Astrocyte (in vitro differentiated cells and primary cell): ENCODE data around the gene ZNF770.

Experiments used
- EZH2 ChIP-seq: IDR thresholded peaks from 2 replicates; pipeline ENCODE4 v1.6.1; 2012; ENCODE audit warnings: mild to moderate bottlenecking, low read length, inconsistent platforms; ENCODE audit not compliant: insufficient read depth
- TF ChIP-seq, protein P1 (sequence below): IDR thresholded peaks from 2 replicates; pipeline ENCODE4 v1.5.1; 2011; ENCODE audit warnings: low read depth, mild to moderate bottlenecking, inconsistent platforms, low read length, moderate library complexity; ENCODE audit not compliant: insufficient read depth

DNA sequence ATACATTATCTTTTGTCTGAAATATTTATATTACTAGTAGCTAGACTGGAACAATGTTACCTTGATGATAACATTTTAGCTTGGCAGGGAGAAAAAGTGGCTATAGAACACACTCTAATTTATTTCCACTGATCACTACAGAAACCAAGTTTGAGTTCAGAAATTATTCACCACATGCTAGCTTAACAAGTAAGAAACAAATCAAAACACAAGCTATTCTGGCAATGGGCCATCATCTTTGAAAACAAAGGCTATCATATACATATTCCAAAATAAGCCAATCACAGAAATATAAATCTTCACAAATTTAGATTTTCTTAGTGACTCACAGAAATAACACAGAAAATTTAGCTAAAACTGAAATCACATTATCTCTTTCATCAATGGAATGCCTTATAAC is 35.6 kb downstream of the ZNF770 start:
- TF ChIP-seq, protein P1, sequence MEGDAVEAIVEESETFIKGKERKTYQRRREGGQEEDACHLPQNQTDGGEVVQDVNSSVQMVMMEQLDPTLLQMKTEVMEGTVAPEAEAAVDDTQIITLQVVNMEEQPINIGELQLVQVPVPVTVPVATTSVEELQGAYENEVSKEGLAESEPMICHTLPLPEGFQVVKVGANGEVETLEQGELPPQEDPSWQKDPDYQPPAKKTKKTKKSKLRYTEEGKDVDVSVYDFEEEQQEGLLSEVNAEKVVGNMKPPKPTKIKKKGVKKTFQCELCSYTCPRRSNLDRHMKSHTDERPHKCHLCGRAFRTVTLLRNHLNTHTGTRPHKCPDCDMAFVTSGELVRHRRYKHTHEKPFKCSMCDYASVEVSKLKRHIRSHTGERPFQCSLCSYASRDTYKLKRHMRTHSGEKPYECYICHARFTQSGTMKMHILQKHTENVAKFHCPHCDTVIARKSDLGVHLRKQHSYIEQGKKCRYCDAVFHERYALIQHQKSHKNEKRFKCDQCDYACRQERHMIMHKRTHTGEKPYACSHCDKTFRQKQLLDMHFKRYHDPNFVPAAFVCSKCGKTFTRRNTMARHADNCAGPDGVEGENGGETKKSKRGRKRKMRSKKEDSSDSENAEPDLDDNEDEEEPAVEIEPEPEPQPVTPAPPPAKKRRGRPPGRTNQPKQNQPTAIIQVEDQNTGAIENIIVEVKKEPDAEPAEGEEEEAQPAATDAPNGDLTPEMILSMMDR, result no peak
- no peak for TF ChIP-seq EZH2
